DND-41 (cell line): ENCODE measurements around the gene IGF2.

Experiments used
- EZH2 ChIP-seq: IDR thresholded peaks from 3 replicates; pipeline ENCODE4 v1.6.1; 2012; ENCODE audit warnings: borderline replicate concordance, low read depth, mild to moderate bottlenecking, moderate library complexity, low read length, inconsistent platforms; ENCODE audit not compliant: severe bottlenecking
- TF ChIP-seq, protein P1 (sequence below): IDR thresholded peaks from 2 replicates; pipeline ENCODE4 v1.5.1; 2012; ENCODE audit warnings: borderline replicate concordance, low read length, moderate library complexity, mild to moderate bottlenecking; ENCODE audit not compliant: poor library complexity, severe bottlenecking; ENCODE audit errors: extremely low read depth

DNA sequence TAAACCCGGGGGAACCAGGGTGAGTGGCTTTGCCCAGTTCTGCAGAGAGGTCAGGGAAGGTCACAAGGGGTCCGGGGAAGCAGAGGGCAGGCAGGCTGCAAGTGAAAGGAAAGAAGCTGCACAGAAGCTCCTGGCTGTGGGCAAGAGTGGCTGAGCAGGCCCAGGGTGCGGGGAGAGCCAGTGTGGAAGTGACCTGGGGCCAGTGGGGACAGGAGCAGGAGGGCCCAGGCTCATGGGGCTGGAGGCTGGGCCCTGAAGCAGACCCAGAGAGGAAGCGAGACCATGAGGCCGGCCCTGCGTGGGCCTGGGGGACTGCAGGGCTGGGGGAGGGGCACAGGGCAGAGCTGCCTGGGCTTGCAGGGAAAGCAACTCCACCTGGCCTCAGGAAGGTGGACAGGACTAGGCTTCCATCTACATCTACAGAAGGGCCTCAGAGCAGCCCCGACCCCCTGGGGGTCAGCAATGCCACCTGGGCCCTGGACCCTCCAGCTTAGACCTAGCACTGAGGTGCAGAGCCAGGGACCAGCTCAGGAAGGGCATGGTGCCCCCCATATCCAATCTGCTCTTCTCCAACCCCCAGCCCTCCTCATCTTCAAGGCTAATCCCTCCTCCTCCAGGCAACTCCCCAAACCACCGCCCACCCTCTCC lies 11.6 kb downstream of the IGF2 start:
- TF ChIP-seq, protein P1, sequence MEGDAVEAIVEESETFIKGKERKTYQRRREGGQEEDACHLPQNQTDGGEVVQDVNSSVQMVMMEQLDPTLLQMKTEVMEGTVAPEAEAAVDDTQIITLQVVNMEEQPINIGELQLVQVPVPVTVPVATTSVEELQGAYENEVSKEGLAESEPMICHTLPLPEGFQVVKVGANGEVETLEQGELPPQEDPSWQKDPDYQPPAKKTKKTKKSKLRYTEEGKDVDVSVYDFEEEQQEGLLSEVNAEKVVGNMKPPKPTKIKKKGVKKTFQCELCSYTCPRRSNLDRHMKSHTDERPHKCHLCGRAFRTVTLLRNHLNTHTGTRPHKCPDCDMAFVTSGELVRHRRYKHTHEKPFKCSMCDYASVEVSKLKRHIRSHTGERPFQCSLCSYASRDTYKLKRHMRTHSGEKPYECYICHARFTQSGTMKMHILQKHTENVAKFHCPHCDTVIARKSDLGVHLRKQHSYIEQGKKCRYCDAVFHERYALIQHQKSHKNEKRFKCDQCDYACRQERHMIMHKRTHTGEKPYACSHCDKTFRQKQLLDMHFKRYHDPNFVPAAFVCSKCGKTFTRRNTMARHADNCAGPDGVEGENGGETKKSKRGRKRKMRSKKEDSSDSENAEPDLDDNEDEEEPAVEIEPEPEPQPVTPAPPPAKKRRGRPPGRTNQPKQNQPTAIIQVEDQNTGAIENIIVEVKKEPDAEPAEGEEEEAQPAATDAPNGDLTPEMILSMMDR, result no peak
- no peak for TF ChIP-seq EZH2
